HL-60/S4 treated with phorbol 12-myristate 13-acetate at 8.2 ng/mL for 4 days and 3 days (cell line): Measurements from ENCODE around the gene RAVER2.
"Not testable (repeated sequence)": the region's sequence is repeated elsewhere in the genome, so short reads cannot be mapped to it uniquely, and the experiment has no call there.

Experiments
- in situ Hi-C: fragments of 300-500 bp; cut with MboI; formaldehyde crosslinking; loops from 2 replicates; pipeline ENCODE4 v1.15.0; 2022; ENCODE audit warnings: low sequenced_read_pairs

RAVER2 gene

DNA sequence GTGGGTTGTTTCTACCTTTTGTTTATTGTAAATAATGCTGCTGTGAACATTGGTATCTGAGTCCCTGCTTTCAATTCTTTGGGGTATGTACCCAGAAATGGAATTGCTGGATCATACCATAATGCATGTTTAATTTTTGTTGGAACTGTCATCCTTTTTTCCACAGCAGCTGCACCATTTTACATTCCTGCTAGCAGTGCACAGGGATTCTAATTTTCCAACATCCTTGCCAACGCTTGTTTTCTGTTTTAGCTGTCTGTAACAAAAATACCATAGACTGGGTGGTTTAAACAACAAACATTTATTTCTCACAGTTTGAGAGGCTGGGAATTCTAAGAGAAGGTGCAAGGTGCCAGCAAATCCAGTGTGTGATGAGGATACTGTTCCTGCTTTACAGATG is 65.1 kb downstream of the RAVER2 start:
- in situ Hi-C loops, result no loop called here

DNA sequence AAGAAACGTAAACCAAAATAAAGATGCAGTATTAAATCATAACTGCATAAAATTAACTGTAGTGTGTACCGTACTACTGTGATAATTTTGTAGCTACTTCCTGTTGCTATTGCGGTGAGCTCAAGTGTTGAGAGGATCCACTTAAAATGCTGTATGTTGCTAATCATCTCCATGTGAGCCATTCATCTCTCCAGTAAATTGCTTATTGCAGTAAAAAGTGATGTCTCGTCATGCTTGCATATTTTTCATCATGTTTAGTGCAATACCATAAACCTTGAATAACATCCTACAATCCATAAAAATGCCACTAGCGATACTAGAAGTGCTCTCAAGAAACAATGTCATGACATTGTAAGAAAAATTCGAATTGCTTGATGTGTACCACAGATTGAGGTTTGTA is 66.3 kb downstream of the RAVER2 start:
- in situ Hi-C loops, result no loop called here

- in situ Hi-C loops, result no loop called here
These were observed 69.6 kb downstream of the RAVER2 start for GRCh38 chr1:64814427-64814826.

DNA sequence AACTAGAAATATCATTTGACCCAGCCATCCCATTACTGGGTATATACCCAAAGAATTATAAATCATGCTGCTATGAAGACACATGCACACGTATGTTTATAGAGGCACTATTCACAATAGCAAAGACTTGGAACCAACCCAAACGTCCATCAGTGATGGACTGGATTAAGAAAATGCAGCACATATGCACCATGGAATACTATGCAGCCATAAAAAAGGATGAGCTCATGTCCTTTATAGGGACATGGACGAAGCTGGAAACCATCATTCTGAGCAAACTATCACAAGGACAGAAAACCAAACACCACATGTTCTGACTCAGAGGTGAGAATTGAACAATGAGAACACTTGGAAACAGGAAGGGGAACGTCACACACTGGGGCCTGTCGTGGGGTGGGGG is 72.5 kb downstream of the RAVER2 start:
- in situ Hi-C loops, result not testable (repeated sequence)

DNA sequence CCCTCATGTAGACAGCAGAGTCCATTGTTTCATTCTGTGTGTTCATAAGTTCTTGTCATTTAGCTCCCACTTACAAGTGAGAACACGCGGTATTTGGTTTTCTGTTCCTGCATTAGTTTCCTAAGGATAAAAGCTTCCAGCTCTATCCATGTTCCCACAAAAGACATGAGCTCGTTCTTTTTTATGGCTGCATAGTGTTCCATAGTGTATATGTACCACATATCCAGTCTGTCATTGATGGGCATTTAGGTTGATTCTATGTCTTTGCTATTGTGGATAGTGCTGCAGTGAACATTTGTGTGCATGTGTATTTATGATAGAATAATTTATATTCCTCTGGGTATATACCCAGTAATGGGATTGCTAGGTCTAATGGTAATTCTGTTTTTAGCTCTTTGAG is 75.7 kb downstream of the RAVER2 start:
- in situ Hi-C loops, result not testable (repeated sequence)

- in situ Hi-C loops, result no loop called here
These were observed 77.7 kb downstream of the RAVER2 start for GRCh38 chr1:64822621-64823020.

DNA sequence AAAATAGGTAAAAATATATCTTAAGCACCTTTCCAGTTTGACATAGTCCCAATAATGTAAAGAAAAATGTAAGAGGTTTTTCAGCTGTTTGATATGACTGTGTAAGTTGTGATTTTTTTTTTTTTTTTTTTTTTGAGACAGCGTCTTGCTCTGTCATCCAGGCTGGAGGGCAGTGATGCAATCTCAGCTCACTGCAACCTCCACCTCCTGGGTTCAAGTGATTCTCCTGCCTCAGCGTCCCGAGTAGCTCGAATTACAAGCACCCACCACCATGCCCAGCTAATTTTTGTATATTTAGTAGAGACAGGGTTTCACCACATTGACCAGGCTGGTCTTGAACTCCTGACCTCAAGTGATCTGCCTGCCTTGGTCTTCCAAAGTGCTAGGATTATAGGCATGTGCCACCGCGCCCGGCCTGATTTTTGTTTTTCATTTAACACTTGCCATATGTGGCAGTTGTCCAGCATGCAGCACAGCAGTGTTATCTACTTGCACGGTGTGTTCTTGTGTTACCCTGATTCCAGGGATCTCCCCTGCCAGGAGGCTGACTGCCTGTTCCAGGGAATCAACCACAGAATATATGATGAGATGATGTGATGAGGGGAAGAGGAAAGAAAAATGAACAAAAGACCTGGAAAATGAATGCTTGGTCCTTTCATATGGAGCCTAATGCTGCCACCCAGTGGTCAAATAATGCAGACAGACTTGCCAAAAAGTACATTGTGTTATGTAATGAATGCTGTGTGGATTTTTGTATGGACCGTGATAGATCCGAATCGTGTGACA is 79.0 kb downstream of the RAVER2 start:
- in situ Hi-C loops, result no loop called here

- in situ Hi-C loops, result loop anchor here (25.0 kb wide), 1 partner anchor 565 kb away; no protein-coding TSS in a partner anchor
These were observed 82.1 kb downstream of the RAVER2 start for GRCh38 chr1:64826991-64827390.

- in situ Hi-C loops, result loop anchor here (25.0 kb wide), 1 partner anchor 567 kb away; no protein-coding TSS in a partner anchor
These were observed 84.0 kb downstream of the RAVER2 start for GRCh38 chr1:64828829-64829228.

DNA sequence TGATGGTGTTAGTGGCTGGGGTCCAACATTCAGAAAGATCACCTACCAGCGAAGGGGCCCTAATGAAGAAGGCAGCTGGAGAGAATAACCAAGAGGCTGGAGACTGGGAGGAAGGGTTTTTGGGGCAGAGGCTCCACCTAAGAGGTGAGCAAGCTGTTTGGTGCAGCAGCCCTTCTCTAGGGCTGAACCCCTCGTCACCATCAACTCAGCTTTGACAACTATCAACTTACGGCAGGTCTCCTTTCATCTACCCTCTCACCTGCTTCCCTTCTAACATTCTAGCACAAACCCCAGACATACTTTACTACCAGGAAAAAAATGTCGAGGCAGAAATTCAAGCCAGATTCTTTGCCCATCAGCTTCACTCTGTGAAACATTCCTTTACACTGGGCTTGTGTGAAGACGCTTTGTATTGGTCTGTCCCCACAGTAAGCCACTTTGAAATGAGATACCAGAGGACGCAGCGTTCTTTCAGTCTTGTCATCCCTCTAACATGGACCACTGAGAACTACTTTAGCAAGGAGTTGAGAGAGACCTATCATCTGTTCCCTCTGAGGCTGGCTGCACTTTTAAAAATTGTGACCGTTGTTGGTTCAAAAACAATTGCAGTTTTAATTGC is 84.6 kb downstream of the RAVER2 start:
- in situ Hi-C loops, result loop anchor here (25.0 kb wide), 1 partner anchor 567 kb away; no protein-coding TSS in a partner anchor

DNA sequence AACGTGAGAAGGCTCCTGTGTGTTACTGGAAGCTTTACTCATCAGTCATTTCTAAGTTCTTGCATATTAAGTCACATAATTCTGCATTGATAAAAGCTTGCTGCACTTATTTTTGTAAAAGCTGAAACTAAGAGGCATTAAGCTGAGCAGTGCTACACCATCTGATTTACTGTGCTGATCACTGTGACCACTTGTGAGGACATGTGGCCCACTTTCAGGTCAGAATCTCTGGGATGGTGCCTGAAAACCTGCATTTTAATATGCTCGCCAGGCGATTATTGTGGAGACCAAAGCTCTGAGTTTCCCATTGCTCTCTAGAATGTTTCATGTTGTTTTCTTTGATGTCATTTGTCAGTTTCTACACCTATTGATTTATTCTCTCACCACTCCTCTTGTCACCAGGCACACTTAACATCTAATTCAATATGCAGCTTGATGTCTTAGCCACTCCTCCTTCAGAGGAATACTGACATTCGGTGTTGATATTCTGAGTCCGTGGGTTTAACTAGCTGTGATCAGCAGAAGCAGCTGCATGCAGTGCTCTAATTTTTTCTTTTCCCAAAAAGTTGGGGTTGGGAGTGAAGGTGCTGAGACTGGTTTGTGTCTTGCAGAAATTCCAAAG is 85.3 kb downstream of the RAVER2 start:
- in situ Hi-C loops, result loop anchor here (25.0 kb wide), 1 partner anchor 568 kb away; no protein-coding TSS in a partner anchor

GRCh38 chr1:64834734-64835133 is 89.9 kb downstream of the RAVER2 start:
- in situ Hi-C loops, result loop anchor here (25.0 kb wide), 1 partner anchor 572 kb away; no protein-coding TSS in a partner anchor

GRCh38 chr1:64836802-64837201 is 91.9 kb downstream of the RAVER2 start:
- in situ Hi-C loops, result loop anchor here (25.0 kb wide), 1 partner anchor 575 kb away; no protein-coding TSS in a partner anchor

DNA sequence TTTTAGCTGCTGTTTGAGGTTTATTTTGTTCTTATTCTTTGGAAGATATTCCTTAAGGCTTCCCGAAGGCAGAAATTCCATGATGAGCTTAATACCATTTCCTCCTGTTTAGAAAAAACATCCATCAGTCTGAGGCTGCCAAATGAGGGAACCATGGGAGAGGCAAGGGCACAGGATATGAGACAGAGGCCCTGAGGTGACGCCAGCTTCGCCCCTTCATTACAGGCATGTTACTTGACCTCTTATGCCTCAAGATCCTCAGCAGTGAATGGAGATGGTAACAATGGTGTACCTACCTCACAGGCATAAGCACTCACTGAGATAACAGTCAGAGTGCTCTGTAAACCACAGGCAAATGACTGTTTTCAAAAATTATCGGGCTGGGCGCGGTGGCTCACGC is 93.6 kb downstream of the RAVER2 start:
- in situ Hi-C loops, result loop anchor here (25.0 kb wide), 1 partner anchor 576 kb away; no protein-coding TSS in a partner anchor

- in situ Hi-C loops, result loop anchor here (25.0 kb wide), 1 partner anchor 577 kb away; no protein-coding TSS in a partner anchor
These were observed 94.4 kb downstream of the RAVER2 start for GRCh38 chr1:64839261-64839660.

GRCh38 chr1:64839732-64840405 is 95.0 kb downstream of the RAVER2 start:
- in situ Hi-C loops, result loop anchor here (25.0 kb wide), 1 partner anchor 578 kb away; no protein-coding TSS in a partner anchor

GRCh38 chr1:64841330-64842065 is 96.6 kb downstream of the RAVER2 start:
- in situ Hi-C loops, result loop anchor here (25.0 kb wide), 1 partner anchor 579 kb away; no protein-coding TSS in a partner anchor

GRCh38 chr1:64842224-64842623 is 97.3 kb downstream of the RAVER2 start:
- in situ Hi-C loops, result loop anchor here (25.0 kb wide), 1 partner anchor 580 kb away; no protein-coding TSS in a partner anchor

- in situ Hi-C loops, result loop anchor here (25.0 kb wide), 1 partner anchor 581 kb away; no protein-coding TSS in a partner anchor
These were observed 98.8 kb downstream of the RAVER2 start for GRCh38 chr1:64843675-64844074.

- in situ Hi-C loops, result loop anchor here (25.0 kb wide), 1 partner anchor 582 kb away; no protein-coding TSS in a partner anchor
These were observed 99.3 kb downstream of the RAVER2 start for GRCh38 chr1:64844175-64844574.
